HT-29 (cell line): ENCODE measurements around the gene MRPL46. TPM values are rescaled to one million over a fixed set of nuclear protein-coding genes. Genes with fewer than 3 reads are reported as not detected.
"Not testable (repeated sequence)": the region's sequence is repeated elsewhere in the genome, so short reads cannot be mapped to it uniquely, and the experiment has no call there.

Experiments used
- DNase-seq: peaks from one replicate; pipeline ENCODE4 v3.0.0-alpha.2; 2015; ENCODE audit warnings: low spot score
- total RNA-seq: library from RNA; depleted of rRNA; stranded (reverse); fragments of >200 nt; shearing (Covaris generic); gene quantifications from 2 replicates; pipeline ENCODE4 v1.2.3, GENCODE V29; 2014

MRPL46 gene
- total RNA-seq, 1 experiment from 2014 or later = 33.7 TPM

DNA sequence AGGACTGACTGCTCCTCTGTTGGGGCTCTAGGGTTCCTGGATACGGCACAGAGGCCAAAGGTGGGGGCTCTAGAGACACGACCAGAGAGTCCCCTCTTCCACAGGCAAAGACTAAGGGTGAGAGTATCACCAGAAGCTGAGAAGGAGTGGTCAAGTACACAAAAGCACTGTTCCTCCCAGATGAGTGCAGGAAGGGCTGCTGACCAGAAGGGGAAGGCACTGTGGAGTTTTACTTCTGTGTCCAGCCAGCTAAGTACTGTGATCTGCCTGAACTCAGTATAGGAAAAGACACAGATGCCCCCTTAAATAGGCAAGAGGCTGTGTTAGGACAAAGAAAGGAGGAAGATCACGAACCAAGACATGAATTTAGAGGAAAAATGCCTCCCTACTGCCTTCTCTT lies 12.0 kb upstream of the MRPL46 start:
- peak; percentile 17 for DNase-seq

DNA sequence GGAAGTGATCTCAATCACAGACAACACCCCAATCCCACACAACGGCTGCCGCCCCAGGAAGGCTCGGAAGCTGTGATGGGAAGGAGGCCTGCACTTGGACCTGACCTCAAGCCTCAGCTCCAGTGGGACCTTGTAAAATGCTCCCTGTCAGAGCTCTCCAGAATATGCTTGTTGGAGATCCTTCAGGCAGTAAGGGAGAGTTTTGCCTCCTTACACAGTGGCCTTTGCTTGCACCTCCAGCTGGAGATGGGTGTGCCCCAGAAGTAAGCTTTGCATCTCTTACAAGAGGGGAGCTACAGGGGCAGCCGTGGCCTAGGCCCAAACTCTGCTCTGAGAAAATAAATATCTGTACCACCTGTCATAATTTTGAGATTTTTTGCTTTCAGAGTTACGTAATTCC lies 10.7 kb upstream of the MRPL46 start:
- no peak for DNase-seq

DNA sequence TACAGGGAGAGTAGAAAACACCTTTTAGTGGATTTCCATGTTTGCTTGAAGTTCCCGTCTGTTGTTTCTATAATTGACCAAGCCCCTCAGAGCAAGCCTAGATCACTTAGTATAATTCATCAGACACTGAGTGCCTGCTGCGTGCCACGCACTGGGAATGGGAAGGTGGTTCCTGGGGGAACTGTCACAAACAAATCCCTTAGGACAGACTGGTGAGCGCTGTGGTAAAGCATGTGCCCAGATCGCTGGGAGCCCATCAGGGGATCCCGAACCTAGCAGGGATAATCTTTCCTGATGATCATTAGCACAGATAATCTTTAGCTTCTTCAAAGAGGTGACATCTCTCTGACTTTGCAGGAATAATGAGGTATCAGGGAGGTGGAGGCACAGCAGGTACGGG lies 9.9 kb upstream of the MRPL46 start:
- DNase-seq = no peak

GRCh38 chr15:88476635-88477060 lies 9.5 kb upstream of the MRPL46 start:
- DNase-seq = peak; percentile 64

- DNase-seq = not testable (repeated sequence)
These were observed 6.6 kb upstream of the MRPL46 start for GRCh38 chr15:88473661-88474293.

DNA sequence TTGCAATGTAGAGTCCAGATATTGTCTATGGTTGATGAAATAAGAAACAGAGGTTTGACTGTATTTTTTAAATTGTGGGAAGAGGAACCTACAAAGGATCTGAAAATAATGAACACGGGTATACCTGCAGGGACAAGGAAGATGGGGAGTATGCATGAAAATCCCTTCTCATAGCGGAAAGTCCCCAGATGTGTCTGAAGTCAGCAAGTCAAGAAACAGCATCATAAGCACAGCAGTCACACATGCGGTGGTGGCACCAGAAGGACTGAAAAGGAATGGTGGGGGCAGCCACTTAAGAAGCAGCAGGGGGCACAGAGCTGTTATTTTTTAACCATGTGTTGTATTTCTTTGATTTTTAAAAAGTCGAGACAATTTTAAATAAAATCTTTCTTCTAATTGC lies 5.0 kb upstream of the MRPL46 start:
- DNase-seq = no peak

- DNase-seq = no peak
These were observed 3.6 kb upstream of the MRPL46 start for GRCh38 chr15:88470625-88471372.

- no peak for DNase-seq
These were observed 2.1 kb upstream of the MRPL46 start for GRCh38 chr15:88469321-88469720.

GRCh38 chr15:88468721-88469120 lies 1.5 kb upstream of the MRPL46 start:
- DNase-seq = not testable (repeated sequence)

GRCh38 chr15:88467935-88468528 lies 844 bp upstream of the MRPL46 start:
- peak; percentile 26 for DNase-seq

DNA sequence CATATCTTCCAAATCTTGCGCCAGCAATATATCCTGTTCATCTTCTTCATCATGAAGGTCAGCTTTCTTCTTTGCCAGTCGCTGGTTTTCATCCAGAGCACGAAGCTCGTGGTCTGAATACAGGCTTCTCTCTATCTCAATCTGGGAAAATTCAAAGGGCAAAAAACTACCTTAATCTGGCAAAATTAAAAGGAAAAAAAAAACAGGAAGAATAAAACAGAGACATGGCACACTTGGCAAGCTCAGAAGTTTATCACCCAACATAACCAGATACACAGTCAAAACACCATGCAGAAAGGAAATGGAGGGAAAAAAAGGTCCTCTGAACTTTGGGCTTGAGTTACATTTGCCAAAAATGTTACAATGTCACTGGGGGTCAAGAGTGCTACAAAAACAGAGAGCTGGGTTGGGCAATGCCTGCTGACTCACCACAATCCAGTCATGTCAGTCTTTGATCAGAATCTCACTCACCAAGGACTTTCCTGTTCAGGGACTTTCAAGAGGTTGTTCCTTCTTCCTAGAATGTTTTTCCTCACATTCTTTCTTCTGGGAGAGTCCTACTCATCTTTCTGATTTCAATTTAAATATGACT lies 1.5 kb downstream of the MRPL46 start:
- DNase-seq = peak; percentile 23

DNA sequence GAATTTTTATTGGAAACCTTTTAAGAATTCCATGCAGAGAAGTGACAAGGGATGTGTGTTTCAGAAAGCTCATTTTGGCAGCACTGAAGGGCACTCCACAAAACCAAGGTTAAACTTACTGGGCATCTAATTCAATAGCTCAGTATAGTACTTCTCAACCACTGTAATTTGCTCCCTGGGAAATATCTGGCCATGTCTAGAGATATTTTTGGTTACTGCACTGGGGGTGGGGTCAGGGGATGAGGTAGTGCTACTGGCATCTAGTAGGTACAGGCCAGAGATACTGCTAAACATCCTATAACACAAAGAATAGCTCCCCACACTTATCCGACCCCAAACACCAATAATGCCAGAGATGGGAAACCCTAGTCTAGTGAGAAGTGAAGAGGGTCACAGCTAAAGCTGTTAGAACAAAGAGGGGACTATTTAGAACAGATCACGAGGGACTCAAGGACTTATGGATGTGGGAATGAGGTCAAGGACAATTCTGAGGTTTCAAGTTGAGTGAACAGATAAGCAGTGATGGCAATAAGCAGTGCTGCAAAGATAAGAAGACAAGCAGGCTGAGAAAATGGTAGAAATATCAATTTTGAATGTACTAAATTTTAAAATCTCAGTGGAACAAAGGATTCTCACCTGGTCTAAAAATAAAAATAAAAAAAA lies 3.2 kb downstream of the MRPL46 start:
- no peak for DNase-seq

DNA sequence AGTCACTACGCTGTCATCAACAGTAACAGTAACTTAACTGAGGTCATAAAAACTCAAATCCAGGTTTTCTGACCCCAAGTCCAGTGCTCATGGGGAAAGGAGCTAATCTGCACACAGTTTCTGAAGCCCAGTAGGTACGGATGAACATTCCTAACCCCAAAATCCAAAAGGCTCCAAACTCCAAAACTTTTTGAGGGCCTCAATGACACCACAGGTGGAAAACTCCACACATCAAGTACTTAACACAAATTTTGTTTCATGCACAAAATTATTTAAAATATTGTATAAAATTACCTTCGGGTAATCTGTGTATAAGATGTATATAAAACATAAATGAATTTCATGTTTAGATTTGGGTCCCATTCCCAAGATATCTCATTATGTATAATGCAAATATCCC lies 10.5 kb downstream of the MRPL46 start:
- no peak for DNase-seq

- DNase-seq = peak; percentile 84
These were observed 12.0 kb downstream of the MRPL46 start for GRCh38 chr15:88454867-88455810.

DNA sequence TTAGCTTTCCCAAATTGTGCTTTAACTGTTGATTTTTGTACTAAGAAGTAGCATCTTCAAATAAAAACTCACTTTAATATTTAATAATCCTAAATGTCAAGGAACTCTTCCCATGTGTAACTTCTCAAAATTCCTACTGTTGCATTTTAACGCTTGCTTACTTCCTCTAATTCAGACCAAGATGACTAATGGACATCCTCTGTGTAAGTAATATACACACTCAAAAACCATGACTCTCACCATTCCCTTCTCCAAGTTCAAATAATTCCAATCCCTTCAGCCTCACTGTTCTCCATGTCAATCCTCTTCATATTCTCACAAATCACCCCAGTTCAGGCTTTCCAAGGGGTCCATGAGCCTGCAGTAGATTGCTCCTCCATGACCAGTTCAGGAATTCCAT lies 13.0 kb downstream of the MRPL46 start:
- DNase-seq = no peak

GRCh38 chr15:88453651-88454050 lies 13.5 kb downstream of the MRPL46 start:
- no peak for DNase-seq

DNA sequence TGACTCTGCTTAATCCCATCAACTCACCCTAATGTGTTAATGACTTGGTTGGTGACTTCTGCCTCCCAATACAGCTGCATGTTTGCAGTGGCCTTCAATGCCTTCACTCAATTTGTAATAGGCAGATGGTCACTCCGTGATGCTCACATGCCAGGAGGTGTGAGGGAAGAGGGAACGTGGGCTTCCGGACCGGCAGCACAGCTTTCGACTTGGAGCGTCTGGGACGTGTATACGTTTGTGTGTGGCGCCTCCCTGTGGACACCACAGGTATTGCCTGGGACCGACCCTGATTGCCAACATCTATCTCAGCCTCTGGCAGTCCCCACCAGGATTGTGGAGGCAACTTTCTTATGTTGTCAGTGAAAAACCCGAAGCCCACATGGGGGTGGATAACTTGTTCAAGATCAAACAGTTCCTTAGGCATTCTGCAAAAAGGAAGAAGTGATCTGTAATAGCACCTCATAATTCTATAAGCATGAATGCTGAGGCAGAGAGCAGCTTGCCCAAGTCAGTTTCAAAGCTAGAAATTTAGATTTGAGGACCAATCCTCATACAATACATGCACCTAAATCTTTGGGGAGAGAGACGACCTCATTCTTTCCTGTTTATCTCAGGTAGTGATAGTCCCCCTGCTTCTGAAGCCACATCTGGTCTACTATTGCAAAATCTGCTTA lies 16.9 kb downstream of the MRPL46 start:
- peak; percentile 84 for DNase-seq

DNA sequence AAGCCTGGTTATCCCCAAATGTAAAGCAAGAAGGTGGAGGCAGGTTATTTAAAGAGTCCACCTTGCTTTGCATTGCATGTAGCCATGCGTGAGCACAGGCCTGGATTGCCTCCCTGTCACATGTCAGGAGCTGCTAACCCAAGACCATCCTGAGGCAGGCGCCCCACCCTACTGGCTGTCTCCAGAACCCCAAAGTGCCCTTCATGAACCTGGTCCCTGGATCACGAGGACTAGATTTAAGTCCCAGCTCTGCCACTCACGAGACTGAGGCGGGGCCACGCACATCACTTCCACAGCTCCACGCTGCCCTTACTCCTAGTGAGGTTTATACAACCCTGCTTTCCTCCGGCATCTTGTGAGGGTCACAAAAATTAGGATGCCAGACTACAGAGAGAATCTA lies 17.6 kb downstream of the MRPL46 start:
- no peak for DNase-seq

DNA sequence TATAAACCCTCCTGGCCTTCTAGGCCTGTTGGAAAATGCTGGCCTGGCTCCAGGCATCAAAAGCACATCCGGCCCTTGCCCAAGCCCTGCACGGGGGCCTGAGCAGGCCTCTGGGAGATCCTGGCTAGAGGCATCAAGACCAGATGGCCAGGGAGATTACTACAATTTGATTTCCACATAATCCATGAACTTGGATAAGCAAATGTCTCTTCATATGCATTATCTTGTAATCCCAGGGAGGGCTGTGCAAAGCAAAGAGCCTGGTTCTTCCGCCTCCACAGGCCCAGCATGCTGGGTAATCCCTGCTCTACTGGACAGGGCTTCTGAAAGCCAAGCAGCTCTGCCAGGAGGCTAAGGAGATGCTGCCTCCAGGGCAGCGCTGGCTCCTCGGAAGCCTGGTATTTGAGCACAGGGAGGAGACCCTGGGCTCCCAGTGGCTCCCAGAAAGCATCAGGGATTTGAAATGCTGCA lies 18.2 kb downstream of the MRPL46 start:
- DNase-seq = no peak

GRCh38 chr15:88447741-88448140 lies 19.4 kb downstream of the MRPL46 start:
- no peak for DNase-seq
